Mesendoderm (in vitro differentiated cells): ENCODE data around the gene ZNF30.

ENCODE experiments used
- DNase-seq: peaks from one replicate; pipeline ENCODE4 v3.0.0; 2013
- H2AK5ac ChIP-seq: 2 replicates; pipeline ENCODE4 v1.6.1; 2013; ENCODE audit warnings: low read length, inconsistent platforms
- H2BK120ac ChIP-seq: 2 replicates; pipeline ENCODE4 v1.6.1; 2013; ENCODE audit warnings: low read depth, mild to moderate bottlenecking, low read length, moderate library complexity, mixed read lengths
- H2BK15ac ChIP-seq: replicated peaks from 2 replicates; pipeline ENCODE4 v1.6.1; 2013; ENCODE audit warnings: low read depth, mild to moderate bottlenecking, moderate library complexity
- H2BK5ac ChIP-seq: 2 replicates; pipeline ENCODE4 v1.6.1; 2013; ENCODE audit warnings: low read length, inconsistent platforms
- H3K18ac ChIP-seq: 2 replicates; pipeline ENCODE4 v1.6.1; 2013; ENCODE audit warnings: mild to moderate bottlenecking, low read length, mixed read lengths
- H3K23ac ChIP-seq: one replicate; pipeline ENCODE4 v1.6.1; 2013; ENCODE audit warnings: low read length
- H3K27ac ChIP-seq: 2 replicates; pipeline ENCODE4 v1.5.1; 2013; ENCODE audit warnings: low read depth, mild to moderate bottlenecking, inconsistent platforms, low read length, moderate library complexity
- H3K27me3 ChIP-seq: 2 replicates; pipeline ENCODE4 v1.6.1; 2013; ENCODE audit warnings: low read length, control low read depth, mild to moderate bottlenecking, inconsistent platforms; ENCODE audit not compliant: insufficient read depth, poor library complexity
- H3K36me3 ChIP-seq: 2 replicates; pipeline ENCODE4 v1.6.1; 2013; ENCODE audit warnings: low read length, inconsistent platforms; ENCODE audit not compliant: control insufficient read depth, insufficient read depth
- H3K4ac ChIP-seq: one replicate; pipeline ENCODE4 v1.6.1; 2013; ENCODE audit warnings: low read depth, mild to moderate bottlenecking, low read length, moderate library complexity
- H3K4me1 ChIP-seq: 2 replicates; pipeline ENCODE4 v1.6.1; 2013; ENCODE audit warnings: low read depth, low read length, inconsistent platforms; ENCODE audit not compliant: control insufficient read depth
- H3K4me2 ChIP-seq: 2 replicates; pipeline ENCODE4 v1.6.1; 2013; ENCODE audit warnings: low read length
- H3K4me3 ChIP-seq: 2 replicates; pipeline ENCODE4 v1.5.1; 2013; ENCODE audit warnings: mild to moderate bottlenecking, low read length
- H3K56ac ChIP-seq: one replicate; pipeline ENCODE4 v1.6.1; 2013; ENCODE audit warnings: low read length
- H3K79me1 ChIP-seq: 2 replicates; pipeline ENCODE4 v1.6.1; 2013; ENCODE audit warnings: low read length, inconsistent platforms
- H3K79me2 ChIP-seq: 2 replicates; pipeline ENCODE4 v1.6.1; 2013; ENCODE audit warnings: mild to moderate bottlenecking, low read length; ENCODE audit not compliant: control insufficient read depth, insufficient read depth
- H3K9ac ChIP-seq: 2 replicates; pipeline ENCODE4 v1.6.1; 2013; ENCODE audit warnings: low read length, inconsistent platforms
- H4K5ac ChIP-seq: one replicate; pipeline ENCODE4 v1.6.1; 2013; ENCODE audit warnings: low read length
- H4K8ac ChIP-seq: one replicate; pipeline ENCODE4 v1.6.1; 2013; ENCODE audit warnings: low read depth, mild to moderate bottlenecking, control low read depth, low read length, moderate library complexity
- WGBS: extraction: QIAGEN DNeasy Blood & Tissue Kit; methylation state at CpG from one replicate; pipeline ENCODE4 v1.1.7; 2013; ENCODE audit warnings: low lambda C conversion rate, missing lambda C conversion rate; ENCODE audit not compliant: insufficient coverage; ENCODE audit errors: extremely low coverage; 5-methylcytosine and 5-hydroxymethylcytosine counted together

Gene ZNF30

DNA sequence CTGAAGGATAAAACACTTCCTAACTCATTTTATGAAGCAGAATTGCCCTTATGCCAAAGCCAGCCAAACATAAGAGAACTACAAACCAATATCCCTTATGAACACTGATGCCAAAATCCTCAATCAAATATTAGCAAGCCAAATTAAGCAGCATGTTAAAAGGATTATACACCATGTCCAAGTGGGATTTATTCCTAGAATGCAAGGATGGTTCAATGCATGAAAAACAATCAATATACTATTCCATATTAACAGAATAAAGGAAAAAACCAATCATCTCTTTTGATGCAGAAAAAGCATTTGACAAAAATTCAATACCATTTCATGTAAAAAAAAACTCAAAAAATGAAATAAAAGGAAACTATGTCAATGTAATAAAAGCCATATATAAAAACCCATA is 26.4 kb downstream of the ZNF30 start:
- H3K4me2 ChIP-seq, result no peak overlapping the region
- H2AK5ac ChIP-seq, result no peak overlapping the region
- no peaks in the 10 kb centered on the region for H3K27me3 ChIP-seq
- H3K23ac ChIP-seq, result no peak overlapping the region
- H3K56ac ChIP-seq, result no peak overlapping the region
- H3K9ac ChIP-seq, result no peak overlapping the region
- no peak overlapping the region for H3K27ac ChIP-seq
- H3K4ac ChIP-seq, result no peak overlapping the region
- H2BK5ac ChIP-seq, result no peak overlapping the region
- no peak overlapping the region for H4K5ac ChIP-seq
- H3K79me2 ChIP-seq, result peaks cover 10% of the 10 kb centered on the region
- H2BK15ac ChIP-seq, result no peak overlapping the region
- H3K18ac ChIP-seq, result no peak overlapping the region
- no peak overlapping the region for H2BK120ac ChIP-seq
- no peak for DNase-seq
- H3K4me3 ChIP-seq, result no peak overlapping the region
- peaks cover 13% of the 10 kb centered on the region for H3K79me1 ChIP-seq
- peaks cover 14% of the 10 kb centered on the region for H3K36me3 ChIP-seq
- H4K8ac ChIP-seq, result no peak overlapping the region
- no peaks in the 10 kb centered on the region for H3K4me1 ChIP-seq

DNA sequence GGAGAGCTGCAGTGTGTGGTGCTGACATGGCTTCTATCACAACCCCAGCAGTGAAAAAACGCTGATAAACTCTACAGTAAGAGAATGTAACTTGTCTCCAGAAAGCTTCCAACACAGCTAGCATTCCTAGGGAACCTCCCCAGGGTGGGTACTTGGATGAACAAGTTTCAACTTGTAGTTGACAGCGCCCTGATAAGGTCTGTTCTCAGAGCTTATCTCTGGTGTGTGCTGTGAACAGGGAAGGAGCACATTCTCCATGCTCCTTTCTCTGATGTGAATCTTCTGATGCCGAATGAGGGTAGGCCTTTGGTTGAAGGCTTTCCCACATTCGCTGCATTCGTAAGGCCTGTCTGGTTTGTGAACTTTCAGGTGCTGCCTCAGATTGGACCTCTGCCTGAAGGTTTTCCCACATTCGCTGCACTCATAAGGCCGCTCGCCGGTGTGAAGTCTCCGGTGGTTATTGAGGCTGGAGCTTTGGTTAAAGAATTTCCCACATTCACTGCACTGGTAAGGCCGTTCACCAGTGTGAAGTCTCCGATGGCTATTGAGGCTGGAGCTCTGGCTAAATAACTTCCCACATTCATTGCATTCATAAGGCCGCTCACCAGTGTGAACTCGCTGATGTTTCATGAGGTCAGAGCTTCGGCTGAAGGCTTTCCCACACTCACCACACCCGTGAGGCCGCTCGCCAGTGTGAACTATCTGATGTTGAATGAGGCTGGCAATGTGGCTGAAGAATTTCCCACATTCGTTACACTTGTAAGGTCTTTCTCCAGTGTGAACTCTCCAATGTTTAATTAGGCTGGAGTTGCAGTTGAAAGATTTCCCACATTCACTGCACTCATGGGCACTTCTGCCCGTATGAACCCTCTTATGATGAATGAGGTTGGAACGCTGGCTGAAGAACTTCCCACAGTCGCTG is 31.4 kb downstream of the ZNF30 start:
- Histone ChIP-seq H4K5ac (no peak overlapping the region), H3K4me3 (peak overlapping the region; percentile 57), H3K4me2 (no peak overlapping the region), H3K23ac (no peak overlapping the region), H3K4ac (no peak overlapping the region), H3K9ac (no peak overlapping the region), H4K8ac (no peak overlapping the region), H2BK5ac (no peak overlapping the region), H3K4me1 (peaks cover 4% of the 10 kb centered on the region), H3K27ac (no peak overlapping the region), H2BK120ac (no peak overlapping the region), H3K79me1 (peaks cover 37% of the 10 kb centered on the region), H3K56ac (no peak overlapping the region), H3K18ac (no peak overlapping the region), H3K36me3 (peaks cover 38% of the 10 kb centered on the region), H3K27me3 (no peaks in the 10 kb centered on the region), H2BK15ac (no peak overlapping the region), H2AK5ac (no peak overlapping the region), H3K79me2 (peaks cover 37% of the 10 kb centered on the region)
- WGBS, result no CpG with 5 or more reads among the region's 22 CpGs
- peak; percentile 58 for DNase-seq

DNA sequence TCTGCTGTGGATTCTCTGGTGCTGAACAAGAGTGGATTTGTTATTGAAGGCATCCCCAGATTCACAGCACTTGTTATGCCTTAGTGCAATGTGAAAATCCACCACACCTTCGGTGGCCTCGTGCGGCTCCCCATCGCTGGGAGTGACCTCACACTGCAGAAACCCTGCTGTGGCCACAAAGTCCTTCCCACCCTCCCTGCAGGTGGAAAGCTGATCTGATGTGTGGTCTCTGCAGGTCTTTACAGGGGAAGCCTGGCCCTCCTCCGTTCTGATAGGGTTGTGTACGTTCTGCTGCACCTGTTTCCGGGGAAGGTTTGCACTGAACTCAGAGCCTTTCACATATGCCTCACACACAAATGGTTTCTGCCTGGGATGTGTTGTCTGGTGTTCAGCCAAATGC is 32.3 kb downstream of the ZNF30 start:
- H3K79me2 ChIP-seq, result peaks cover 43% of the 10 kb centered on the region
- H3K23ac ChIP-seq, result no peak overlapping the region
- no peak overlapping the region for H3K18ac ChIP-seq
- WGBS, result no CpG with 5 or more reads among the region's 7 CpGs
- no peaks in the 10 kb centered on the region for H3K27me3 ChIP-seq
- peak overlapping the region; percentile 57 for H3K4me3 ChIP-seq
- no peak overlapping the region for H2BK120ac ChIP-seq
- H4K8ac ChIP-seq, result no peak overlapping the region
- no peak overlapping the region for H3K4ac ChIP-seq
- DNase-seq, result no peak
- H2BK5ac ChIP-seq, result no peak overlapping the region
- peaks cover 39% of the 10 kb centered on the region for H3K79me1 ChIP-seq
- H3K4me2 ChIP-seq, result no peak overlapping the region
- no peak overlapping the region for H3K56ac ChIP-seq
- H3K4me1 ChIP-seq, result peaks cover 4% of the 10 kb centered on the region
- no peak overlapping the region for H2AK5ac ChIP-seq
- H3K9ac ChIP-seq, result no peak overlapping the region
- H3K27ac ChIP-seq, result no peak overlapping the region
- H2BK15ac ChIP-seq, result no peak overlapping the region
- H4K5ac ChIP-seq, result no peak overlapping the region
- H3K36me3 ChIP-seq, result peaks cover 38% of the 10 kb centered on the region

GRCh38 chr19:34960103-34960805 is 33.6 kb downstream of the ZNF30 start:
- H3K36me3 ChIP-seq, result peaks cover 38% of the 10 kb centered on the region
- no peak overlapping the region for H2BK5ac ChIP-seq
- no peak overlapping the region for H3K4ac ChIP-seq
- H3K4me1 ChIP-seq, result peaks cover 4% of the 10 kb centered on the region
- no peak overlapping the region for H3K4me2 ChIP-seq
- H3K79me1 ChIP-seq, result peaks cover 39% of the 10 kb centered on the region
- no CpG with 5 or more reads among the region's 8 CpGs for WGBS
- H2BK15ac ChIP-seq, result no peak overlapping the region
- H3K23ac ChIP-seq, result no peak overlapping the region
- no peak overlapping the region for H3K56ac ChIP-seq
- H3K27me3 ChIP-seq, result no peaks in the 10 kb centered on the region
- H3K79me2 ChIP-seq, result peaks cover 43% of the 10 kb centered on the region
- H2BK120ac ChIP-seq, result no peak overlapping the region
- H3K27ac ChIP-seq, result no peak overlapping the region
- H4K8ac ChIP-seq, result no peak overlapping the region
- H3K18ac ChIP-seq, result no peak overlapping the region
- no peak overlapping the region for H2AK5ac ChIP-seq
- peak overlapping the region; percentile 1 for H3K4me3 ChIP-seq
- no peak overlapping the region for H4K5ac ChIP-seq
- H3K9ac ChIP-seq, result no peak overlapping the region
- no peak for DNase-seq

GRCh38 chr19:34960940-34961679 is 34.4 kb downstream of the ZNF30 start:
- Histone ChIP-seq H3K9ac (no peak overlapping the region), H3K56ac (peak overlapping the region; percentile 54), H4K8ac (no peak overlapping the region), H3K23ac (no peak overlapping the region), H3K4me3 (no peak overlapping the region), H3K36me3 (peaks cover 38% of the 10 kb centered on the region), H3K4me1 (peaks cover 4% of the 10 kb centered on the region), H3K4me2 (peak overlapping the region; percentile 46), H2AK5ac (peak overlapping the region; percentile 19), H3K27me3 (no peaks in the 10 kb centered on the region), H2BK15ac (no peak overlapping the region), H3K27ac (no peak overlapping the region), H3K79me1 (peaks cover 39% of the 10 kb centered on the region), H3K4ac (no peak overlapping the region), H3K79me2 (peaks cover 43% of the 10 kb centered on the region), H4K5ac (no peak overlapping the region), H2BK120ac (no peak overlapping the region), H3K18ac (no peak overlapping the region), H2BK5ac (no peak overlapping the region)
- DNase-seq, result no peak
- WGBS, result no CpG with 5 or more reads among the region's 12 CpGs
